Epithelial cell of proximal tubule (primary cell): Measurements from ENCODE around the gene SORL1. TPM values are rescaled to one million over a fixed set of nuclear protein-coding genes. Genes with fewer than 3 reads are reported as not detected.

Source experiments
- DNase-seq: peaks from one replicate; pipeline ENCODE4 v3.0.0-alpha.2; 2011; ENCODE audit warnings: low read depth
- H3K4me3 ChIP-seq: 2 replicates; pipeline ENCODE4 v1.5.1; 2011; ENCODE audit warnings: low read depth, mild to moderate bottlenecking, low read length
- CTCF ChIP-seq: conservative IDR thresholded peaks from 2 replicates; pipeline ENCODE4 v1.5.1; 2012; ENCODE audit warnings: low read depth, mild to moderate bottlenecking, low read length
- total RNA-seq: library from RNA; depleted of rRNA; stranded (reverse); fragments of >200 nt; gene quantifications from 2 replicates; pipeline ENCODE4 v1.2.3, GENCODE V29; 2015

Gene SORL1
- total RNA-seq, 1 donor from 2014 or later: 7.8 TPM

- H3K4me3 ChIP-seq: no peak overlapping the region
- DNase-seq: no peak
- no peak for TF ChIP-seq CTCF
Measured at GRCh38 chr11:121596195-121597155, 144.4 kb downstream of the SORL1 start.

- no peak overlapping the region for H3K4me3 ChIP-seq
- no peak for TF ChIP-seq CTCF
Measured at GRCh38 chr11:121603316-121603715, 151.2 kb downstream of the SORL1 start.

GRCh38 chr11:121604152-121604551, 152.0 kb downstream of the SORL1 start:
- DNase-seq: no peak
- no peak for TF ChIP-seq CTCF
- no peak overlapping the region for H3K4me3 ChIP-seq

More at GRCh38 chr11:121603316-121603715, 151.2 kb downstream of the SORL1 start:
- no peak for DNase-seq

GRCh38 chr11:121606354-121606753, 154.2 kb downstream of the SORL1 start:
- no peak for TF ChIP-seq CTCF
- DNase-seq: no peak
- H3K4me3 ChIP-seq: no peak overlapping the region

GRCh38 chr11:121607341-121607740, 155.2 kb downstream of the SORL1 start:
- no peak for TF ChIP-seq CTCF
- DNase-seq: no peak
- H3K4me3 ChIP-seq: no peak overlapping the region

GRCh38 chr11:121608545-121609098, 156.5 kb downstream of the SORL1 start:
- TF ChIP-seq CTCF: no peak
- no peak overlapping the region for H3K4me3 ChIP-seq
- DNase-seq: no peak
